A172 (cell line): Measurements from ENCODE around the gene INF2. TPM values are rescaled to one million over a fixed set of nuclear protein-coding genes. Genes with fewer than 3 reads are reported as not detected.
A peak's percentile ranks its signal among the peaks of the same experiment; 100 is the strongest.

Experiments used
- DNase-seq: peaks from one replicate; pipeline ENCODE4 v3.0.0-alpha.2; 2015; ENCODE audit warnings: low spot score
- total RNA-seq: library from RNA; depleted of rRNA; stranded (reverse); fragments of >200 nt; shearing (Covaris generic); gene quantifications from 2 replicates; pipeline ENCODE4 v1.2.3, GENCODE V29; 2014

The INF2 gene
- total RNA-seq, 1 experiment from 2014 or later = 93.1 TPM

DNA sequence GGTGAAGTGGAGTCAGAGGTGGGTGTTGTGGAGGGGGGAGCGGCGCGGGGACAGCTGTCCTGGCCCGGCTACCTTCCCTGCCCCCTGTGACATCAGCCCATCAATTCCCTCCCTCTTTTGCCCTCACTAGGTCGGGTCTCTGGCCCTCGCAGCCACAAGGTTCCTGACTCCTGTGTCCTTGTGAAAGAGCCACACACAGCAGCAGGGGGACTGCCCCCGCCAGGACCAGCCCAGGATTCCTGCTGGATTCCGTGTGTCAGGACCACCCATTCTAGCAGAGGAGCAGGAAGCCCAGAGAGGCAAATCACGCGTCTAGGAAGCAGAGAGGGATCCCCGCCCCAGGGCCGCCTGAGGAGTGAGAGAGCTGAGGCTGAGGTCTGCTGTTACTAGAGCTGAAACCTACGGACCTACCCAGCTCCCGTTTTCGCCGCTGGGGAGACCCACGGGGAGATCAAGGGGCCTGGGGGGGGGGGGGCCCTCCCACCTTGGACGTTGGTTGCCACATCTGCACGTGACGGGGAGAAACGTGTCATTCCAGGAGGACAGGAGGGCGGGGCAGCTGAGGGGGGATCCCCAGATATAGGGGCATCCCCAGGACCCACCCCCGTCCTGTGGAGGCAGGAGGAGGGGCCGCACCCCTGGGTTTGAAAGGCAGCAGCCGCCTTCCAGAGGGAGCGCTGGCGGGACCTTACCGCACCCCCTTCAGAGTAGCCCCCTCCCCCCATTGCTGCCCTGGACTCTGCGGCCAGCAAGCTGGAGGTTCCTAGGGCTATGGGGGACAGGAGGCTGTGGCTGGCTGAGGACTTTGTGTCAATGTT lies 12.5 kb upstream of the INF2 start:
- no peak for DNase-seq

GRCh38 chr14:104677512-104678332 lies 11.7 kb upstream of the INF2 start:
- DNase-seq = peak; percentile 77

- peak; percentile 63 for DNase-seq
Observed at GRCh38 chr14:104678346-104678745, 11.1 kb upstream of the INF2 start.

GRCh38 chr14:104678901-104679705 lies 10.3 kb upstream of the INF2 start:
- no peak for DNase-seq

- peak; percentile 90 for DNase-seq
Observed at GRCh38 chr14:104680056-104680805, 9.2 kb upstream of the INF2 start.

GRCh38 chr14:104680806-104681688 lies 8.4 kb upstream of the INF2 start:
- peak; percentile 81 for DNase-seq

DNA sequence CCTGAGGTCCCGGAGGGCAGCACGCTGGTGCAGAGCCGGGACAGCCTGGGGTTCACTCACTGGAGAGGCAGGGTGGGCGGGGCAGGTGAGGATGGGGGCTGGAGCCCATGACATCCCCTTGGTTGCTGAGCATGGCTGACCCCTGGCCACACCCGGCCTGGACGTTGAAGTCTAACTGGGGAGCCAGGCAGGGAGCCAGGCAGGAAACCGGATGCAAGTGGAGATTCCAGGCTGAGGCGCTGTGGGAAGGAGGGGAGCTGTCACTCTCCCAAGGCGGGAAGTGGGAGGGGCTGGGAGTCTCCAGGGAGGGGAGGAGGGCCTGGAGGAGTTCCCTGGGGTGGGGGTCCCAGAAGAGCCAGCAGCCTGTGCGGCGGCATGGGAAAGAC lies 7.7 kb upstream of the INF2 start:
- DNase-seq = peak; percentile 90

DNA sequence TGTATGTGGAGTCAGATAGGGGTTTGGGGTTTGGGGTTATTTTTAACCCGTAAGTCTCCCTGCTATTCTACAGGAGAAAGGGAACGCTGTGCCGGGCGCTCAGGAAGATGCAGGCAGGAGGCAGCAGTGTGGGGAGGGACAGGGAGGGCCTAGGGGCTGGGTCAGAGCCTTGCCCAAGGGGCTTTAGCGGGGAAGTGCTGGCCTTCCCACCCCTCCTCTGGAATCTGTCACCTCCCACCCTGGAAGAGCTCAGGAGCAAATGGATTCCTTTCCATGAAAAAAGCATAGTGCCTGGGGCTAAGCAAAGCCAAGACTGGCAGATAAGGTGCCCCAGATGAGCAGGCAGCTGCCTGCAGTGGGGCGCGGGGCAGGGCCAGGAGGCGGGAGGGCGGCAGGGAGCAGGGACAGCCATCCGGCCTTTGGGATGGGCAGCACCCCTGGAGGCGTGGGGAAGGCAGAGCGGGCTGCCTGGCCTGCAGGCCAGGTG lies 7.3 kb upstream of the INF2 start:
- peak; percentile 57 for DNase-seq

DNA sequence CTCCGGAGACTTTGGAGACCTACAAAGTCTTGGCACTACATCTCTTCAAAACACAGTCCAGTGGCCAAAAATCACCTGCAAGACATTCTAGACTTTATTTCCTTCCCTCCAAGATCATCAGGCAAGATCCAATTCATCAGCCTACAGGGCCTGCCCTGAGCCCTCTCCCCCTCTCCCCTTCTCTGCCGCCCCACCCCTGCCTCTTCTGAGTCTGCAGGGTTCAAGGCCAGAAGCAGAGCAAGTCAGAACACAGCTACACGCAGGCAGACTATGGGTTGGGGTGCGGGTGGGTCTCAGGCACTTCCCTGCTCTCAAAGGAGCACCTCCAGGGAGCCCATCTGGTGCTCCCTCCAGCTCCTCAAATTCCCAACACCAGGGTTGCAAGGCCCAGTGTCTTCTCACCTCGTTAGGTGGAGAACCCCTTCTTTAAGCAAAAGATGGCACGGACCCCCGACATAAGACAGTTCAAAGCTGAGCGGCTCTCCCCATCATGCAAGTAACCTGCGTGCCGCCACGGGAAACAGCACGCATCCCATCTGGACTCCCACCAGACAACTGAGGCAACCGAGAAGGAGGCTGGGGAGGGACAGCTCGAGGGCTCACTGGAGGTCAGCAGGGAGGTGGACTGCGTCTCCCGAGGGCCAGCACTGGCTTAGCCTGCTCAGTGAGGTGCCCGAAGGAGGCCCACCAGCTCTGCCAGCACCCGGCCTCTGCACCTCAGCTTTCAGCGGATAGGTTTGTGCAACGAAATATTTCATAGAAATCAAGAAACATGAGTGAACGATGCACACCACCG lies 5.6 kb upstream of the INF2 start:
- DNase-seq = no peak

DNA sequence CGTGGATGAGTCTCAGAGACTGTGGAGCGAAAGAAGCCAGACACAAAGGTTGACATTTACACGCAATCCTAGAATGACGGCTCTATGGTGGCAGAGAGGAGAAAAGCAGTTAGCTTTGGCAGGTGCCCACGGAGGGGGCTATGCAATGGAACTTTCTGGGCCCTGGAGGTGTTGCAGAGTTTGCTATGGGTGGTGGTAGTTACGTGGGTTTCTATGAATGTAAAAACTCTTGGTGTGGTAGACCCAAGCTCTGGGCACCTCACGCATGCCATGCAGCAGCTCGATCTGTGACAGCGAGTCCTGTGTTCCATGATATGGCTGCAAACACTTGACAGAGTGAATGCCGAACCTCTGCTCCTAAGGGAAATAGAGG lies 5.0 kb upstream of the INF2 start:
- DNase-seq = no peak

- DNase-seq = no peak
Observed at GRCh38 chr14:104685216-104685997, 4.0 kb upstream of the INF2 start.

DNA sequence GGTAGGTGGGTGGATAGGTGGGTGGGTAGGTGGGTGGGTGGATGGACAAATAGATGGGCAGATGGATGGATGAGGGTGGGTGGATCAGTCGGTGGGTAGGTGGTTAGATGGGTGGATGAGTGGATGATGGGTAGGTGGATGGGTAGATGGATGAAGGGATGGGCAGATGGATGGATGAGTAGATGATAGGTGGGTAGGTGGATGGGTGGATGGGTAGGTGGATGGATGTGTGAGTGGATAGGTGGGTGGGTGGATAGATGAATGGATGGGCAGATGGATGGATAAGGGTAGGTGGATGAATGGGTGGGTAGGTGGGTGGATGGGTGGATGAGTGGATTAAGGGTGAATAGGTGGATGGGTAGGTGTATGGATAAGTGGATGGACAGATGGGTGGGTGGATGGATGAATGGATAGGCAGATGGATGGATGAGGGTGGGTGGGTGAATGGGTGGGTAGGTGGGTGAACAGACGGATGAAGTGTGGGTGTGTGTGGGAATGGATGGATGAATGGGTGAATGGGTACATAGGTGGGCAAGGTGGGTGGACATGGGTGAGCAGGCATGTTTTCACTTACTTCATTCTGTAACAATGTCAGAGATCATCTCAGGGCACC lies 3.3 kb upstream of the INF2 start:
- DNase-seq = no peak

- no peak for DNase-seq
Observed at GRCh38 chr14:104686624-104687517, 2.5 kb upstream of the INF2 start.

DNA sequence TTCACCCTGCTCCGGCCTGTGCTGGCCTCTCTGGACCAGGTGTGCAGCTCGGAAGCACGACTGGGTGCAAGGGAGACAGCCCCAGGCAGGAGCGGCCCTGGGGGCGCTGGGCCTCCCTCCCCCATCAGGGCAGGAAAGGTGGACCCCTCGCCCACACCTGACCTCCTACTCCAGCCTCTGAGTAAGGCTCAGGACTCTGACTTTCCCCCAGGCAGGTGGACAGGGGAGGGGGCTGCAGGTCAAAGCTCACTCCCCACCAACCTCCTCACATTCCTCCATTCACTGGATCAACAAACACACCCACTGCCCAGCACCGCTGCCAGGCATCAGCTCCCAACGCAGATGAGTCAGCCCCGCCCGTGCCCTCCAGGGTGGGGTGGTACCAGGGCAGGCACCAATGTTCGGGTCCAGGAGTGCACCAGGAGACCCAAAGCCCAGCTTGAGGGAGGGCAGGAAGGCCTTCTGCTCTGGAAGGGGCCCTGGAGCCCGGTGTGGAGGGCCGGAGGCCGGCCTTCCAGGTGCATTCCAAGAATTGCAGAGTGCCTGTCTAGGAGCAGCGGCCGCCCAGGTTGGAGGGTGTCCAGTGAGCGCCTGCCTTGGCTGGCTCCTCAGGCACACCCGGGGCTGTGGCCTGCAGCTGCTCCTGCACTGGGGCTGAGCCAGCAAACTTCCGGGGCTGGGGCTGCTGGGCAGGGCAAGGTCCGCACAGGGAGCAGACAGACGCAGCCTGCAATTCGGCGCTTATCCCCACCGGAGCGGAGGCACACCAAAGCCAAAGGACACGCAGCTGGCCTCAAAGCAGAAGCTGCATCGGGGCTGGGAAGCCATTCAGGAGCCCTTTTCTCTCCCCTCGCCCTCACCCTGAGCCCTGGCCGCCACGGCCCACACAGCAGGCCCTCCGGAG lies 1.6 kb upstream of the INF2 start:
- DNase-seq = peak; percentile 78

- peak; percentile 73 for DNase-seq
Observed at GRCh38 chr14:104688505-104689108, 811 bp upstream of the INF2 start.
